ENCODE data around the gene FBXL13. TPM values are rescaled to one million over a fixed set of nuclear protein-coding genes. Genes with fewer than 3 reads are reported as not detected.
"Not testable (repeated sequence)": the region's sequence is repeated elsewhere in the genome, so short reads cannot be mapped to it uniquely, and the experiment has no call there.

FBXL13 gene
- total RNA-seq, 1 donor from 2014 or later, result 0.98 TPM

GRCh38 chr7:103065667-103066066 lies 8.9 kb downstream of the FBXL13 start:
- Histone ChIP-seq H3K27me3 (no peaks in the 10 kb centered on the region), H3K27ac (no peak overlapping the region), H3K9me3 (no peaks in the 10 kb centered on the region), H3K4me3 (no peak overlapping the region), H3K4me1 (no peaks in the 10 kb centered on the region), H3K36me3 (no peaks in the 10 kb centered on the region)
- no peak for DNase-seq (ENCODE audit: extremely low spot score in 2 of 2)
- TF ChIP-seq CTCF (IDR thresholded peaks at IDR 0.05), result peak in 1 of 3 experiments; percentile 15
- TF ChIP-seq POLR2AphosphoS5 (IDR thresholded peaks at IDR 0.05; ENCODE audit: insufficient read depth in 1 of 2, low read depth in 1 of 2), result no peak
- intact Hi-C loops (cut with DNase I), result no loop called here

GRCh38 chr7:103063895-103064294 lies 10.7 kb downstream of the FBXL13 start:
- Histone ChIP-seq H3K27ac (no peak overlapping the region), H3K27me3 (no peaks in the 10 kb centered on the region), H3K4me1 (no peaks in the 10 kb centered on the region), H3K36me3 (no peaks in the 10 kb centered on the region), H3K9me3 (no peaks in the 10 kb centered on the region), H3K4me3 (no peak overlapping the region)
- no peak for DNase-seq (ENCODE audit: extremely low spot score in 2 of 2)
- intact Hi-C loops (cut with DNase I), result no loop called here
- TF ChIP-seq CTCF (IDR thresholded peaks at IDR 0.05) (no peak), POLR2AphosphoS5 (IDR thresholded peaks at IDR 0.05; ENCODE audit: insufficient read depth in 1 of 2, low read depth in 1 of 2) (no peak), POLR2A (IDR thresholded peaks at IDR 0.05) (no peak)

- TF ChIP-seq POLR2AphosphoS5 (IDR thresholded peaks at IDR 0.05; ENCODE audit: insufficient read depth in 1 of 2, low read depth in 1 of 2), result no peak
- TF ChIP-seq POLR2A (IDR thresholded peaks at IDR 0.05), result no peak
- TF ChIP-seq CTCF (IDR thresholded peaks at IDR 0.05), result no peak
- intact Hi-C loops (cut with DNase I), result no loop called here
- Histone ChIP-seq H3K9me3 (no peaks in the 10 kb centered on the region), H3K36me3 (no peaks in the 10 kb centered on the region), H3K4me3 (no peak overlapping the region), H3K27ac (no peak overlapping the region), H3K4me1 (no peaks in the 10 kb centered on the region), H3K27me3 (no peaks in the 10 kb centered on the region)
- no peak for DNase-seq (ENCODE audit: extremely low spot score in 2 of 2)
Measured at GRCh38 chr7:103059471-103059870, 15.1 kb downstream of the FBXL13 start.

GRCh38 chr7:103058122-103058521 lies 16.5 kb downstream of the FBXL13 start:
- H3K9me3 ChIP-seq, result no peaks in the 10 kb centered on the region
- no peak overlapping the region for H3K4me3 ChIP-seq
- no peaks in the 10 kb centered on the region for H3K4me1 ChIP-seq
- no peaks in the 10 kb centered on the region for H3K36me3 ChIP-seq
- no peak for TF ChIP-seq POLR2A (IDR thresholded peaks at IDR 0.05)
- no peak for TF ChIP-seq CTCF (IDR thresholded peaks at IDR 0.05)
- no peak for TF ChIP-seq POLR2AphosphoS5 (IDR thresholded peaks at IDR 0.05; ENCODE audit: insufficient read depth in 1 of 2, low read depth in 1 of 2)
- no peak overlapping the region for H3K27ac ChIP-seq
- no peak for DNase-seq (ENCODE audit: extremely low spot score in 2 of 2)
- intact Hi-C loops (cut with DNase I), result no loop called here
- H3K27me3 ChIP-seq, result no peaks in the 10 kb centered on the region

GRCh38 chr7:103056006-103056405 lies 18.6 kb downstream of the FBXL13 start:
- H3K36me3 ChIP-seq; intact Hi-C loops (cut with DNase I); H3K27me3 ChIP-seq; H3K4me1 ChIP-seq; H3K4me3 ChIP-seq; H3K9me3 ChIP-seq; H3K27ac ChIP-seq; DNase-seq (ENCODE audit: extremely low spot score in 2 of 2): not testable (repeated sequence)

- Histone ChIP-seq H3K4me3 (no peak overlapping the region), H3K36me3 (no peaks in the 10 kb centered on the region), H3K27me3 (no peaks in the 10 kb centered on the region), H3K4me1 (no peaks in the 10 kb centered on the region), H3K27ac (no peak overlapping the region), H3K9me3 (no peaks in the 10 kb centered on the region)
- intact Hi-C loops (cut with DNase I), result no loop called here
- TF ChIP-seq POLR2A (IDR thresholded peaks at IDR 0.05), result no peak
- no peak for TF ChIP-seq POLR2AphosphoS5 (IDR thresholded peaks at IDR 0.05; ENCODE audit: insufficient read depth in 1 of 2, low read depth in 1 of 2)
- TF ChIP-seq CTCF (IDR thresholded peaks at IDR 0.05), result no peak
- DNase-seq (ENCODE audit: extremely low spot score in 2 of 2), result no peak
Measured at GRCh38 chr7:103051519-103051918, 23.1 kb downstream of the FBXL13 start.

All from vagina (tissue), 2 donors.